Measurements from ENCODE around the gene ANKRD33B.

ANKRD33B gene

DNA sequence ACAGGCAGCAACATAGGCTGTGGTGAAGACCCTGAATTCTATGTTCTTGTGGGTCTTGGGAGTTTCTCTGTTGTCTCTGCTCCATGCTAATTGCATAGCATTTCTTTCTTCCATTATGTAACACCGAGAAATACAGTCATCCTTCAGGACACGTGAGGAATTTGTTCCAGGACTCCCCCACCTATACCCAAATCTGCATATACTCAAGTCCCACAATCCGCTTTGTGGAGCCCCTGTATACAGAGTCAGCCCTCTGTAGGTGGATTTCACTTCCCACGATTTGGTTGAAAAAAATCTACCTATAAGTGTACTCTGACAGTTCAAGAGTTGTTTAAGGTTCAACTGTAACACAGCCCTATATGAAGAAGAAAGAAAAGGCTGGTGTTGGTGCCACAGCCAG lies 22.1 kb downstream of the ANKRD33B start:
- no peak overlapping the region for H3K4me3 ChIP-seq
- no peak overlapping the region for H3K27ac ChIP-seq
- DNase-seq (ENCODE audit: low spot score), result no peak
- TF ChIP-seq, protein P1, sequence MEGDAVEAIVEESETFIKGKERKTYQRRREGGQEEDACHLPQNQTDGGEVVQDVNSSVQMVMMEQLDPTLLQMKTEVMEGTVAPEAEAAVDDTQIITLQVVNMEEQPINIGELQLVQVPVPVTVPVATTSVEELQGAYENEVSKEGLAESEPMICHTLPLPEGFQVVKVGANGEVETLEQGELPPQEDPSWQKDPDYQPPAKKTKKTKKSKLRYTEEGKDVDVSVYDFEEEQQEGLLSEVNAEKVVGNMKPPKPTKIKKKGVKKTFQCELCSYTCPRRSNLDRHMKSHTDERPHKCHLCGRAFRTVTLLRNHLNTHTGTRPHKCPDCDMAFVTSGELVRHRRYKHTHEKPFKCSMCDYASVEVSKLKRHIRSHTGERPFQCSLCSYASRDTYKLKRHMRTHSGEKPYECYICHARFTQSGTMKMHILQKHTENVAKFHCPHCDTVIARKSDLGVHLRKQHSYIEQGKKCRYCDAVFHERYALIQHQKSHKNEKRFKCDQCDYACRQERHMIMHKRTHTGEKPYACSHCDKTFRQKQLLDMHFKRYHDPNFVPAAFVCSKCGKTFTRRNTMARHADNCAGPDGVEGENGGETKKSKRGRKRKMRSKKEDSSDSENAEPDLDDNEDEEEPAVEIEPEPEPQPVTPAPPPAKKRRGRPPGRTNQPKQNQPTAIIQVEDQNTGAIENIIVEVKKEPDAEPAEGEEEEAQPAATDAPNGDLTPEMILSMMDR (IDR thresholded peaks at IDR 0.05), result no peak

DNA sequence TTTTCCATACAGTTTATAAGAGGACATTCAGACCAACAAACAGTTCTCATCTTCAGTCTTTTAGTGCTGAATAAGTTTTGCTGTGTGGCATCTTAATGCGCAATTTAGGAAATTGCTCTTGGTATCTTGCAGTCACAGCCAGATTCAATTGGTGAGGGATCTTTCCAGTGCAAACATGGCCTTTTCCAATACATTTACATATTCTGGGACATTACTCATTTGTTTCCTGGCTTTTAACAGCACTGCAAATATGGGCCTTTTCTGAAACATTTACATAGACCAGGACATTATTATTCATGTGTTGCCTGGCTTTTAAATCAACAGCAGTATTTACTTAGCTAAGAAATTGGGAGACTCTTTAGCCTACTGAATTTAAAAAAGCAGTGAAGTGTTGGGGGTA lies 22.7 kb downstream of the ANKRD33B start:
- DNase-seq (ENCODE audit: low spot score), result no peak
- H3K27ac ChIP-seq, result no peak overlapping the region
- TF ChIP-seq, protein P1 (IDR thresholded peaks at IDR 0.05), result no peak
- no peak overlapping the region for H3K4me3 ChIP-seq

DNA sequence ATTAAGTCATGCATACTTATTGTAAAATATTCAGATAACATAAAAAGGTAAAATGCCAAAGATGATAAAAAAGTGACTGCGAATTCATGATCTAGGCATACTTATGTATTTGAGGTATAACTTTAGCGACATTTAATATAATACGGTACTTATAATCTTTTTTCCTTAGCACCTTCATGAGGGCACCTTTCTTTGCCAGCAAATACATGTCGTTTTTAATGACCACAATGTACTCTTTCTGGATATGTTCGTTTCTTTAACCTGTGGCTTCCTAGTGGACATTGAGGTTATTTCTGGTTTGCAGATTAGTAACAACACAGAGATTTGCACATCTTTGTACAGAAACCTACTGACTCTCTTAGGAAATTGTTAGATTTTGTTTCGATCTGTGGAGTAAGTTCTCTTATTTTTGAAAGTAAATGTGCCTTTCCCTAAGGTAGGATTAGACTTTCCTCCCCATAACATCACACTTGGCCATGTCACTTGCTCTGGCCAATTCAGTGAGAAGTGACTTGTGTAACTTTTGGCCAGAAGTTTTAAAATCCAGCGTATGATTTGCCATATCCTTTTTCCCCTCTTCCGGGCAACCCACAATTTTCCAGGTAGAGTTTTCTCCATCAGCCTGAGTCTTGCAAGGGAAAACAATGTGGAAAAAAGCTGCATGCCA lies 24.4 kb downstream of the ANKRD33B start:
- H3K4me3 ChIP-seq, result no peak overlapping the region
- TF ChIP-seq, protein P1 (IDR thresholded peaks at IDR 0.05), result no peak
- DNase-seq (ENCODE audit: low spot score), result no peak
- no peak overlapping the region for H3K27ac ChIP-seq

DNA sequence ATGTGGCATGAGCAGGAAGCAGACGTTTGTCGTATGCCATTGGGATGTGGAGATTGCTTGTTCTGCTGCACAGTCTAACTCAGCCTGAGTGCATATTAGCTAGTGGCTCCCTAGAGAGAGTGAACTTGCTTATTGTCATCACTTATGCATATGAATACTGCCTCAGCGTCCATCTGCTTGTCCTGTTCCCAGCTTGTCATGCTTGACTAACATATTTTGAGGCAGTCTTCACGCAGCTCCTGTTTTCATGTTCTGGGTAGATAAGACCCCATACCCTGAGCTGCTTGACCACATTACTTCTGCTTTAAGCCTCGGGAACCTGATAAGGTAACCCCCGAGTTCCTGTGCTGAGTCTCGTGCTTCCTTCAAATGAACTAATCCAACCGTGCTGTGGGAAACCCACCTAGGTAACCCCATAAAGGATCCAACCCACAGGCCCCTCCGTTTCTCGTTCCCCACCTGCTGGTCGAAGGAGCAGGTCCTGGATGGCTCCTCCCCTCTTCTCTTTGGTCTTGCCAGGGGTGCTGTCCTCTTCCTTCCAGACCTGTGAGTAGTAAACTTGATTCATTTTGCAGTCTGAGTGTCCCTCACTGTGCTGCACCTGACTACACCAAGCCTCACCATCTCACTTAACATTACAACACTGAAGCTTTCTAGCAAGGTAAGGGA lies 25.0 kb downstream of the ANKRD33B start:
- TF ChIP-seq, protein P1 (IDR thresholded peaks at IDR 0.05), result no peak
- Histone ChIP-seq H3K27ac (no peak overlapping the region), H3K4me3 (no peak overlapping the region)
- no peak for DNase-seq (ENCODE audit: low spot score)

DNA sequence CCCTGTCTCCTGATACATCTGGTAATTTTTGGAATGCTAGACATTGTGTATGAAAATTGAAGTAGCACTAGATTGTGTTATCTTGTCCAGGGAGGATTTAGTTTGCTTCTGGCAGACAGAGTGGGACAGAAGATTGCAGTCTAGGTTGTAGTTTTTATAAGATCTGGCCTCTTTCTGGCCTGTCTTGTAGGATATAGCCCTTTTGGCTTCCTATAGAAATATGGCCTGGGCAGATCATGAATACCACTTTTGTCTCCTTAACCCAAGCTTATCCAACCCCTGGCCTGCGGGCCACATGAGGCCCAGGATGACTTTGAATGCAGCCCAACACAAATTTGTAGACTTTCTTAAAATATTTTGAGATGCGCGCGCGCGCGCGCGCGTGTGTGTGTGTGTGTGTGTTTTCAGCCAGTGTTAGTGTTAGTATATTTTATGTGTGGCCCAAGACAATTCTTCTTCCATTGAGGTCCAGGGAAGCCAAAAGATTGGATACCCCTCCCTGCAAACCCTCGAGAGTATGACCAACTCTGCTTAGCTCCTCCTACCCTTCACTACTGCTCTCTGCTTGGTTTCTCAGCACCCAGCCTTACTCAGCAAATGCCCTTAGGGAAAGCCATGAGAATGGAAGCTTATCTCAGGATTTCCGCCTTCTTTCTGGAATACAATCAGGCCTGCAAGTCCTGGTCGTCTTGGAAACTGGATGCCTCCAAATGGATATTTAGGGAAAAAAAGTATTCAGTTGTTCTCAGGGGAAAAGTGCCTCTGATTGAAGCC lies 26.5 kb downstream of the ANKRD33B start:
- DNase-seq (ENCODE audit: low spot score), result no peak
- H3K4me3 ChIP-seq, result peak overlapping the region; percentile 16
- TF ChIP-seq, protein P1 (IDR thresholded peaks at IDR 0.05), result no peak
- peak overlapping the region in 1 of 2 donors; percentile 46 for H3K27ac ChIP-seq

DNA sequence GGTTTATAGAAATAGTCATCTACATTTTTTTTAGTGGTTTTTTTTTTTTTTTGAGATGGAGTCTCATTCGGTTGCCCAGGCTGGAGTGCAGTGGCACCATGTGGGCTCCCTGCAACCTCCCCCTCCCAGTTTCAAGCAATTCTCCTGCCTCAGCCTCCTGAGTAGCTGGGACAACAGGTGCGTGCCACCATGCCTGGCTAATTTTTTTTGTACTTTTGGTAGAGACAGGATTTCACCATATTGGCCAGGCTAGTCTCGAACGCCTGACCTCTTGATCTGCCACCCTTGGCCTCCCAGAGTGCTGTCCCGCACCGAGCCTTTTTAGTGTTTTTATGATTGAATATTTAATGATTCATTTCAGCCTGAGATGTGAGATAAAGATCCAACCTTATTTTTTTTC lies 27.3 kb downstream of the ANKRD33B start:
- TF ChIP-seq, protein P1 (IDR thresholded peaks at IDR 0.05), result no peak
- DNase-seq (ENCODE audit: low spot score), result no peak
- Histone ChIP-seq H3K27ac (no peak overlapping the region), H3K4me3 (no peak overlapping the region)

Measured in coronary artery (tissue), 2 donors.